Nephron progenitor cell (in vitro differentiated cells): Measurements from ENCODE around the gene STAB1.
A peak's percentile ranks its signal among the peaks of the same experiment; 100 is the strongest.

Source experiments
- DNase-seq: peaks from one replicate; pipeline ENCODE4 v3.0.0; 2021
- H3K27ac Mint-ChIP-seq: 2 replicates; pipeline ENCODE4 v1.8.0; 2021; ENCODE audit warnings: mild to moderate bottlenecking, moderate library complexity, mixed read lengths
- H3K27me3 Mint-ChIP-seq: 2 replicates; pipeline ENCODE4 v1.8.0; 2021; ENCODE audit warnings: mild to moderate bottlenecking, low read depth, mixed read lengths; ENCODE audit not compliant: poor library complexity
- H3K36me3 Mint-ChIP-seq: 2 replicates; pipeline ENCODE4 v1.8.0; 2021; ENCODE audit warnings: low read depth, mixed read lengths
- H3K4me1 Mint-ChIP-seq: 2 replicates; pipeline ENCODE4 v1.8.0; 2021; ENCODE audit warnings: mixed read lengths
- H3K4me3 Mint-ChIP-seq: 2 replicates; pipeline ENCODE4 v1.8.0; 2021; ENCODE audit warnings: mild to moderate bottlenecking, moderate library complexity, mixed read lengths
- H3K9me3 Mint-ChIP-seq: 2 replicates; pipeline ENCODE4 v1.8.0; 2021; ENCODE audit warnings: mild to moderate bottlenecking, moderate library complexity, mixed read lengths
- CTCF ChIP-seq: fragments of 200-600 bp; sonication (generic); IDR thresholded peaks from 2 replicates; pipeline ENCODE4 v1.5.0; 2021; ENCODE audit warnings: antibody characterized with exemption

Gene STAB1

GRCh38 chr3:52536369-52537164 is 41.4 kb downstream of the STAB1 start, which contains the start of gene UQCC5:
Gene UQCC5, plus strand, starts transcription at chr3:52536605. Its CDS starts 151 bp downstream, at chr3:52536756.
- peak; percentile 96 for DNase-seq
- H3K27ac Mint-ChIP-seq: peak within 1 kb of the TSS; percentile 100
- no peak for TF ChIP-seq CTCF
- H3K4me3 Mint-ChIP-seq: peak within 1 kb of the TSS; percentile 99
- H3K36me3 Mint-ChIP-seq: peaks cover 23% of the 10 kb centered on the region
- H3K27me3 Mint-ChIP-seq: no peaks in the 10 kb centered on the region
- no peaks in the 10 kb centered on the region for H3K9me3 Mint-ChIP-seq
- peaks cover 63% of the 10 kb centered on the region for H3K4me1 Mint-ChIP-seq

GRCh38 chr3:52537165-52537620 is 42.1 kb downstream of the STAB1 start:
- peak overlapping the region; percentile 100 for H3K27ac Mint-ChIP-seq
- DNase-seq: no peak
- H3K27me3 Mint-ChIP-seq: no peaks in the 10 kb centered on the region
- H3K4me3 Mint-ChIP-seq: peak overlapping the region; percentile 99
- no peaks in the 10 kb centered on the region for H3K9me3 Mint-ChIP-seq
- peaks cover 29% of the 10 kb centered on the region for H3K36me3 Mint-ChIP-seq
- no peak for TF ChIP-seq CTCF
- peaks cover 57% of the 10 kb centered on the region for H3K4me1 Mint-ChIP-seq

GRCh38 chr3:52537726-52538421 is 42.7 kb downstream of the STAB1 start:
- Mint-ChIP-seq H3K4me3 (peak overlapping the region; percentile 99), H3K9me3 (no peaks in the 10 kb centered on the region), H3K36me3 (peaks cover 29% of the 10 kb centered on the region), H3K4me1 (peaks cover 52% of the 10 kb centered on the region), H3K27ac (no peak overlapping the region), H3K27me3 (no peaks in the 10 kb centered on the region)
- TF ChIP-seq CTCF: no peak
- DNase-seq: no peak

- Mint-ChIP-seq H3K36me3 (peaks cover 35% of the 10 kb centered on the region), H3K9me3 (no peaks in the 10 kb centered on the region), H3K4me1 (peaks cover 52% of the 10 kb centered on the region), H3K27me3 (no peaks in the 10 kb centered on the region), H3K27ac (peak overlapping the region; percentile 34), H3K4me3 (peak overlapping the region; percentile 16)
- no peak for TF ChIP-seq CTCF
- no peak for DNase-seq
Measured at GRCh38 chr3:52539010-52539653, 44.0 kb downstream of the STAB1 start.

- peaks cover 42% of the 10 kb centered on the region for H3K36me3 Mint-ChIP-seq
- H3K27me3 Mint-ChIP-seq: no peaks in the 10 kb centered on the region
- no peaks in the 10 kb centered on the region for H3K9me3 Mint-ChIP-seq
- no peak for TF ChIP-seq CTCF
- no peak for DNase-seq
- H3K4me3 Mint-ChIP-seq: no peak overlapping the region
- H3K4me1 Mint-ChIP-seq: peaks cover 38% of the 10 kb centered on the region
- H3K27ac Mint-ChIP-seq: no peak overlapping the region
Measured at GRCh38 chr3:52541050-52541449, 45.9 kb downstream of the STAB1 start.
